ENCODE results near the gene TAF7.
"Not testable (repeated sequence)": the region's sequence is repeated elsewhere in the genome, so short reads cannot be mapped to it uniquely, and the experiment has no call there.

Gene TAF7

GRCh38 chr5:141319699-141320098 is 885 bp downstream of the TAF7 start:
- H3K4me3 ChIP-seq (ENCODE audit: low read depth, low read length) = peak overlapping the region; percentile 79
- in situ Hi-C loops (cut with HindIII; ENCODE audit: low sequenced_read_pairs) = no loop called here
- no peak for TF ChIP-seq CTCF (IDR thresholded peaks at IDR 0.05; ENCODE audit: low read depth, low read length)
- DNase-seq (ENCODE audit: low read depth, low spot score) = no peak

GRCh38 chr5:141319202-141319601 is 1.4 kb downstream of the TAF7 start:
- DNase-seq (ENCODE audit: low read depth, low spot score) = no peak
- TF ChIP-seq CTCF (IDR thresholded peaks at IDR 0.05; ENCODE audit: low read depth, low read length) = no peak
- H3K4me3 ChIP-seq (ENCODE audit: low read depth, low read length) = no peak overlapping the region
- in situ Hi-C loops (cut with HindIII; ENCODE audit: low sequenced_read_pairs) = no loop called here

DNA sequence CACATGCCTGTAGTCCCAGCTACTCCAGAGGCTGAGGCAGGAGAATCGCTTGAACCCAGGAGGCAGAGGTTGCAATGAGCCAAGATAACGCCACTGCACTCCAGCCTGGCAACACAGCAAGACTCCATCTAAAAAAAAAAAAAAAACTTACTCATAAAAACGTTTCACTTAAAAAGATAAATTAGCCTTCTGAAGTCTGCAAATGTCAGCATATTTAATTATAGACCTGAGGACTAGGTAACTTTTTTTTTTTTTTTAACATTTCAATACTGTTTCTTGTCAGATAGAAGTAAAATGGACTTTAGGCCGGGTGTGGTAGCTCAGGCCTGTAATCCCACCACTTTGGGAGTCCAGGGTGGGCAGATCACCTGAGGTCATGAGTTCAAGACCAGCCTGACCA is 3.6 kb downstream of the TAF7 start:
- in situ Hi-C loops (cut with HindIII; ENCODE audit: low sequenced_read_pairs); H3K4me3 ChIP-seq (ENCODE audit: low read depth, low read length); DNase-seq (ENCODE audit: low read depth, low spot score): not testable (repeated sequence)

DNA sequence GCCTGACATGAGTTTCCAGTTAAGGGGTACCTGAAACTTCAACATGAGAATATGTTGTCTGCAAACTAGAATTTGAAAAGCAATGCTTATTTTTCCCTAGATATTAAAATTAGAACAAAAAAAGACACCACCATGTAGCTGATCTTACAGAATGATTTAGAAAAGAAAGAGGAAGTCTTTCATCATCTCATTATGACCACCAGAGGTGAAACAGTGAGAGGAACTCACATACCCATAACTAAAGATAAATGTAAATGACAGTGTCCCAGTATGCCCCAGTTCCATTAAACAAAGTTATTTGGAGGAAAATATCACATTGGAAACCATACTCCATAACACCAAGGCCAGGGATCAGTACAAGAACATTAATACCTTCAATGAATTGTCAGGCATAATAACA is 6.9 kb downstream of the TAF7 start:
- no peak overlapping the region for H3K4me3 ChIP-seq (ENCODE audit: low read depth, low read length)
- no peak for DNase-seq (ENCODE audit: low read depth, low spot score)
- TF ChIP-seq CTCF (IDR thresholded peaks at IDR 0.05; ENCODE audit: low read depth, low read length) = no peak
- in situ Hi-C loops (cut with HindIII; ENCODE audit: low sequenced_read_pairs) = no loop called here

GRCh38 chr5:141306630-141307029 is 14.0 kb downstream of the TAF7 start:
- H3K4me3 ChIP-seq (ENCODE audit: low read depth, low read length) = no peak overlapping the region
- no peak for DNase-seq (ENCODE audit: low read depth, low spot score)
- no peak for TF ChIP-seq CTCF (IDR thresholded peaks at IDR 0.05; ENCODE audit: low read depth, low read length)
- in situ Hi-C loops (cut with HindIII; ENCODE audit: low sequenced_read_pairs) = no loop called here

- TF ChIP-seq CTCF (IDR thresholded peaks at IDR 0.05; ENCODE audit: low read depth, low read length) = no peak
- no peak within 1 kb of the TSS for H3K4me3 ChIP-seq (ENCODE audit: low read depth, low read length)
- DNase-seq (ENCODE audit: low read depth, low spot score) = no peak
- in situ Hi-C loops (cut with HindIII; ENCODE audit: low sequenced_read_pairs) = no loop called here
Measured at GRCh38 chr5:141303756-141304155, 16.8 kb downstream of the TAF7 start, which contains the start of gene SLC25A2. SLC25A2 (minus strand) TSS chr5:141304049; CDS start chr5:141303865, 184 bp downstream.

- DNase-seq (ENCODE audit: low read depth, low spot score) = no peak
- H3K4me3 ChIP-seq (ENCODE audit: low read depth, low read length) = no peak overlapping the region
- in situ Hi-C loops (cut with HindIII; ENCODE audit: low sequenced_read_pairs) = no loop called here
- TF ChIP-seq CTCF (IDR thresholded peaks at IDR 0.05; ENCODE audit: low read depth, low read length) = no peak
Measured at GRCh38 chr5:141298376-141298775, 22.2 kb downstream of the TAF7 start.

All from astrocyte of the spinal cord (primary cell).